Thymus (tissue), 11 donors: ENCODE data around the gene SLC11A1. TPM values are rescaled to one million over a fixed set of nuclear protein-coding genes. Genes with fewer than 3 reads are reported as not detected.

Experiments
- DNase-seq, 9 donors: peaks; one replicate each; pipeline ENCODE4 v3.0.0-alpha.2; 2013; ENCODE audit warnings: low spot score in 9 of 9, low read depth in 6 of 9, missing footprints in 1 of 9
- H3K27ac ChIP-seq, 2 donors: one replicate each; pipeline ENCODE4 v1.5.1; 2013; ENCODE audit warnings: control low read depth in 1 of 2, low read depth in 1 of 2, low read length in 1 of 2, mild to moderate bottlenecking in 1 of 2, moderate library complexity in 1 of 2
- H3K27me3 ChIP-seq, 2 donors: one replicate each; pipeline ENCODE4 v1.5.1; 2013; ENCODE audit warnings: low read length in 1 of 2; ENCODE audit not compliant: control insufficient read depth in 2 of 2, insufficient read depth in 1 of 2
- H3K36me3 ChIP-seq, 2 donors: one replicate each; pipeline ENCODE4 v1.5.1; 2013; ENCODE audit warnings: low read length in 1 of 2, mild to moderate bottlenecking in 1 of 2, moderate library complexity in 1 of 2; ENCODE audit not compliant: control insufficient read depth in 2 of 2, insufficient read depth in 2 of 2
- H3K4me1 ChIP-seq, 2 donors: one replicate each; pipeline ENCODE4 v1.5.1; 2013; ENCODE audit warnings: low read length in 2 of 2; ENCODE audit not compliant: control insufficient read depth in 2 of 2, insufficient read depth in 2 of 2
- H3K4me3 ChIP-seq, 2 donors: one replicate each; pipeline ENCODE4 v1.5.1; 2013; ENCODE audit warnings: low read length in 2 of 2, control low read depth in 1 of 2, mild to moderate bottlenecking in 1 of 2
- H3K9me3 ChIP-seq, 2 donors: one replicate each; pipeline ENCODE4 v1.5.1; 2013; ENCODE audit warnings: low read length in 1 of 2, mild to moderate bottlenecking in 1 of 2; ENCODE audit not compliant: control insufficient read depth in 2 of 2, insufficient read depth in 1 of 2
- WGBS: extraction: QIAGEN DNeasy Blood & Tissue Kit; methylation state at CpG from one replicate; pipeline ENCODE4 v1.1.7; 2013; 5-methylcytosine and 5-hydroxymethylcytosine counted together
- polyA plus RNA-seq: library from polyadenylated mRNA; stranded (reverse); fragments of 200-250 nt; gene quantifications from one replicate; pipeline ENCODE4 v1.2.3, GENCODE V29; 2013
- total RNA-seq: library from RNA; stranded (reverse); fragments of 120-200 nt; gene quantifications from one replicate; pipeline ENCODE4 v1.2.4, GENCODE V29; 2013
- donor health status: healthy.

Gene SLC11A1
- total and polyA plus RNA-seq, 2 donors: 0.71 to 25.2 TPM

- no peak for DNase-seq
- no peak overlapping the region for H3K27ac ChIP-seq
- 96% methylated on average over 9 of the region's 9 CpGs for WGBS
- peaks cover 0 to 3% of the 10 kb centered on the region in 2 donors for H3K4me1 ChIP-seq
- H3K4me3 ChIP-seq: no peak overlapping the region
- H3K9me3 ChIP-seq: no peaks in the 10 kb centered on the region
- no peaks in the 10 kb centered on the region for H3K27me3 ChIP-seq
- no peaks in the 10 kb centered on the region for H3K36me3 ChIP-seq
These were observed 40.5 kb downstream of the SLC11A1 start for GRCh38 chr2:218422403-218423086.

DNA sequence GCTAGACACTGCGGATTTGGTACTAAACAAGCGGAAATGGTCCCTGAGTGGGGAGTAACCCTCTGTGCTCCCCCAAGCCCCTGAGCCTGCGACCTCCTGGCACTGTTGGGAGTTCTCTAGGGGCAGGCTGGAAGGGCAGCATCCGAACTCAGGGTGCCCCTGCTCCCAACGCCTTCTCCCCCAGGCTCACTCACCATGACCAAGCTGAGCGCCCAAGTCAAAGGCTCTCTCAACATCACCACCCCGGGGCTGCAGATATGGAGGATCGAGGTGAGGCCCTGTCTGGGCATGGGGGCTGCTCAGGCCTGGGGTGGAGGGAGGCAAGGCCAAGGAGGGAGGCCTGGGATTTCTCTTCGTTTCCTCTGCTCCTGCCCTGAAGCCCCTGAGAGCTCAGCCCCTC is 41.5 kb downstream of the SLC11A1 start:
- Histone ChIP-seq H3K27me3 (no peaks in the 10 kb centered on the region), H3K36me3 (no peaks in the 10 kb centered on the region), H3K27ac (no peak overlapping the region), H3K4me1 (peaks cover 0 to 3% of the 10 kb centered on the region in 2 donors), H3K9me3 (no peaks in the 10 kb centered on the region), H3K4me3 (no peak overlapping the region)
- no peak for DNase-seq
- WGBS: 92% methylated on average over 9 of the region's 9 CpGs

- Histone ChIP-seq H3K27ac (no peak overlapping the region), H3K27me3 (no peaks in the 10 kb centered on the region), H3K4me1 (no peaks in the 10 kb centered on the region), H3K4me3 (no peak overlapping the region), H3K9me3 (no peaks in the 10 kb centered on the region), H3K36me3 (no peaks in the 10 kb centered on the region)
- DNase-seq: no peak
- WGBS: 96% methylated on average over 10 of the region's 10 CpGs
These were observed 43.5 kb downstream of the SLC11A1 start for GRCh38 chr2:218425531-218425930.

- Histone ChIP-seq H3K4me1 (no peaks in the 10 kb centered on the region), H3K27me3 (no peaks in the 10 kb centered on the region), H3K36me3 (no peaks in the 10 kb centered on the region), H3K27ac (no peak overlapping the region), H3K9me3 (no peaks in the 10 kb centered on the region), H3K4me3 (no peak overlapping the region)
- 93% methylated on average over 11 of the region's 11 CpGs for WGBS
- DNase-seq: no peak
These were observed 45.7 kb downstream of the SLC11A1 start for GRCh38 chr2:218427741-218428140.

GRCh38 chr2:218428846-218429558 is 46.9 kb downstream of the SLC11A1 start:
- no peaks in the 10 kb centered on the region for H3K27me3 ChIP-seq
- no peak for DNase-seq
- no peaks in the 10 kb centered on the region for H3K36me3 ChIP-seq
- no peak overlapping the region for H3K27ac ChIP-seq
- no peaks in the 10 kb centered on the region for H3K9me3 ChIP-seq
- WGBS: 96% methylated on average over 24 of the region's 24 CpGs
- no peak overlapping the region for H3K4me3 ChIP-seq
- H3K4me1 ChIP-seq: no peaks in the 10 kb centered on the region

GRCh38 chr2:218429911-218430692 is 48.0 kb downstream of the SLC11A1 start:
- Histone ChIP-seq H3K27me3 (no peaks in the 10 kb centered on the region), H3K9me3 (no peaks in the 10 kb centered on the region), H3K36me3 (no peaks in the 10 kb centered on the region), H3K27ac (no peak overlapping the region), H3K4me3 (no peak overlapping the region), H3K4me1 (no peaks in the 10 kb centered on the region)
- 78% methylated on average over 9 of the region's 9 CpGs for WGBS
- DNase-seq: no peak

GRCh38 chr2:218430721-218431120 is 48.6 kb downstream of the SLC11A1 start:
- Histone ChIP-seq H3K27me3 (no peaks in the 10 kb centered on the region), H3K4me1 (no peaks in the 10 kb centered on the region), H3K27ac (no peak overlapping the region), H3K4me3 (no peak overlapping the region), H3K9me3 (no peaks in the 10 kb centered on the region), H3K36me3 (no peaks in the 10 kb centered on the region)
- DNase-seq: no peak
- 98% methylated on average over 11 of the region's 11 CpGs for WGBS

DNA sequence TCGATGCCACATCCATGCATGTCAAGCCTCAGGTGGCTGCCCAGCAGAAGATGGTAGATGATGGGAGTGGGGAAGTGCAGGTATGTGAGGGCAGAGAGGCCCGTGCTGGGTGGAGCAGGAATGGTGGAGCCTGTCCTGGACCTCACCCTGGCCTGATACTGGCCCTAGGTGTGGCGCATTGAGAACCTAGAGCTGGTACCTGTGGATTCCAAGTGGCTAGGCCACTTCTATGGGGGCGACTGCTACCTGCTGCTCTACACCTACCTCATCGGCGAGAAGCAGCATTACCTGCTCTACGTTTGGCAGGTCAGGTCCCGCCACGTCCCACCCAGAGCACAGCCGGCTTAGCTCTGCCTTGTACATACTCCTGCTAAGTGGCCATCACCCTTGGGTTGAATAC is 49.8 kb downstream of the SLC11A1 start:
- no peaks in the 10 kb centered on the region for H3K4me1 ChIP-seq
- no peak for DNase-seq

More for the DNA sequence above, 49.8 kb downstream of the SLC11A1 start:
- Histone ChIP-seq H3K27ac (no peak overlapping the region), H3K27me3 (no peaks in the 10 kb centered on the region), H3K4me3 (no peak overlapping the region), H3K36me3 (no peaks in the 10 kb centered on the region), H3K9me3 (no peaks in the 10 kb centered on the region)
- WGBS: 96% methylated on average over 10 of the region's 10 CpGs
